Activated CD4-positive, alpha-beta T cell treated with anti-CD3 and anti-CD28 coated beads, Interleukin-2, amount 50 U/mL, for 24 hours (primary cell): ENCODE data around the gene PRDM8.

Source experiments
- DNase-seq, 2 donors: peaks; one replicate each; pipeline ENCODE4 v3.0.0-alpha.2; 2020; ENCODE audit warnings: low read depth in 1 of 2, low spot score in 1 of 2

PRDM8 gene

DNA sequence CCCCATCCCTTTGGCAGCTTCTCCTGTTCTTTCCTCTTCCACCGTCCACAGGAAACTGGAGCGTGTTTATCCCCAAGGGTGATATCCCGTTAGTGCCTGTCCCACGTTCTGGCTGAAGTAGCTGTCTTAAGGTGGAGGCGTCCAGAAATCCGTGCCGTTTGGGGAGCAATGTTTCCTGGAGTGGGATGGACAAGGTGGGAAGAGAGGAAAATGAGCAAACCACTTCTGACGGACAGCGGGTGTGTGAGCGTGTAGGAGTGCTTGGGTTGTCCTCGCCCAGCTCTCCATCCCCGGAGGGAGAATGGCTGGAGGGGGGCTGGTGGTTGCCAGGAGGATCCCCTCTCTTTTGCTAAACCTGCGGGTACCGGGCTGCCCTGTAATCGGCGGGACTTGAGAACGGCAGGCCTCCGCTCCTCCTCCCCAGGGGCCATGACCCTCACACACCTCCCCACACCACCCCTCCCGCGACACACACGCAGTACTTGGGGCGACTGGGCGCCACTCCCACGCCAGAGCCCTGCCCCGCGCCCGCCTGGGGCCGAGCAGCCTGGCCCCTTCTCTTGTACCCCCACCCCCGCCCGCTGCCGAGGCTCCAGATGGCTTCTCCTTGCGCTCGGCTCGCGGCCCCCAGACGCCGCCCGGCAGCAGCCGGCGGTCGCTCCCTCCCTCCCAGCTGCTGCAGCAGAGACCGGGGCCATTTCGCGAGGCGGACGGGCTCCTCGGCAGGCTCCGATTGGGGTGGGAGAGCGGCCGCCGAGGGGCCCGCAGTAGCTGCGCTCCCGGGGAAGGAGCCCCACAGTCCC, 13.9 kb upstream of the PRDM8 start:
- DNase-seq, result no peak

DNA sequence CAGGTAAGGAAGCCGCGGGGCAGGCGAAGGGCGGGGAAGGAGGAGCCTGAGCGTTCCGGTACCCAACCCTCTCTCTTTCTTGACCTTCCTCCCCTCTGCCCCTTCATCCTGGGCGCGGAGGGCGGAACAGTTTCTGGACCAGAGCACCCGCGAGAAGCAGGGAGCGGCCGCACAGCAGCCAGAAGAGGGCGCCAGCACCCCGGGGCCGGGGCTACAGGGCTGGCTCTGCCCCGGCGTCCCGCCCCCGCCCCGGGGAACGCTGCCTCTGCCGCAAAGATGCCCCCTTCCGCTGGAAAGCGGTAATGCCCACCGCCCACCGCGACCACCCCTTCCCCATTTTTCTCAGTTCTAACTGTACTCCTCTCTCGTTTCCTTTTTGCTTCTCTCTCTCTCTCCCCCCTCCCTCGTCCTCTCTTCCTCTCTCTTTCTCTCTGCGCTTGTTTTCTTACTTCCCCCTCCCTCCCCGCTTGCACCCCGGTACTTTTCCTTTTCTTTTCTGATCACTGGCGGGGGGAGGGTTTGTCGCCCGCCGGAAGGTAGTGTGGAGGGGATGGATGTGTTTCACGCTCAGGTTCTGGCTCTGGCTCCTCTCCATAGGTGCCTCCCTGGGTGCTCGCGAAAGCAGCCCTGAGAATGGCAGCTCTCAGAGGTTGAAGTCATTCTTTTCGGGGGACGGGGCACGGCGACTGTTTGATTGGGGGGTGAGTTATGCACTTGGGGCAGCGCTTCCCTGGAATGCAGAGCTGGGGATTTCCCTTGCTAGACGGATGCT, 13.1 kb upstream of the PRDM8 start:
- DNase-seq, result peak; percentile 81 to 88

DNA sequence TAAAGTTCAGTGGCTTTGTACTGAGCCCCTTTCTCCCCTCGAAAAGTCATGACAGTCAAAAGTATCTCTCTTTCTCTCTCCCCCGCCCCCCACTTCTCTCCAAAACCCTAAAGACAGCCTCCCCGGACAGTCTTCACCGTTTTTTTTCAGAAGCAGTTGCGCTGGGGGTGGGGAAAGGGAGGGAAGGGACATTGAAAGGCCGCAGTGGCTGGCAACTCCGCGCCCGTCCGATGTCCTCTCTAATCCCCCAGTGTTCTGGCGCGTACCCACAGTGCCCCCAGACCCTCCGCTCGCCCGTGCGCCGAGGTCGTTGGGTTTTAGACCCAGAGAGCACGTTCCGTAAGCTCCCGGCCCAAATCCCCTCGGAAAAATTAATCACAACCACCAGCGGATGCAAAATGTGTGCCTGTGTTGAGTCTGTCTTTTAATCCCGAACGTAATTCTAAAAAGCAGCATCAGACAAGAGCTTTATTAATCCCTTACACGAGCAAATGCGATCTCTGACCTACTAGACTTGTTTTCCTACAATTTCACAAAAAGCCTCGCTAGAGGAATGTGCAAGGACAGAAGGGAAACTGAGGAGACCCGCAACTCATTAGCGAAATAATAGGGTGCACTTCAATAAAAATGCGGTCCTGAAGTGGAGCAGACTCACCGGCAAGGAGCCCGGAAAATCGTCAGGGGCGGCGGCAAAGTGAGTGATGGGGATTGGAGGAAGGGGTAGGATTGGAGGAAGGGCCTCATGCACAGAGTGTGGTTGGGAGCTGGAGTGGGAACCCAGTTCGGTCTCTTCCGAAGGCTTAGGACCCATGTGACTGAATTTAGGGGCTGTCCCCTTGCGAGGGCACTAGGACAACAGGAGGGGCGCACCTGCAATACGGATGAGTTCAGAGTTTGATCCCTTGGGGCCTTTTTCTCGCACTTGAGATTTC, 12.2 kb upstream of the PRDM8 start:
- no peak for DNase-seq

DNA sequence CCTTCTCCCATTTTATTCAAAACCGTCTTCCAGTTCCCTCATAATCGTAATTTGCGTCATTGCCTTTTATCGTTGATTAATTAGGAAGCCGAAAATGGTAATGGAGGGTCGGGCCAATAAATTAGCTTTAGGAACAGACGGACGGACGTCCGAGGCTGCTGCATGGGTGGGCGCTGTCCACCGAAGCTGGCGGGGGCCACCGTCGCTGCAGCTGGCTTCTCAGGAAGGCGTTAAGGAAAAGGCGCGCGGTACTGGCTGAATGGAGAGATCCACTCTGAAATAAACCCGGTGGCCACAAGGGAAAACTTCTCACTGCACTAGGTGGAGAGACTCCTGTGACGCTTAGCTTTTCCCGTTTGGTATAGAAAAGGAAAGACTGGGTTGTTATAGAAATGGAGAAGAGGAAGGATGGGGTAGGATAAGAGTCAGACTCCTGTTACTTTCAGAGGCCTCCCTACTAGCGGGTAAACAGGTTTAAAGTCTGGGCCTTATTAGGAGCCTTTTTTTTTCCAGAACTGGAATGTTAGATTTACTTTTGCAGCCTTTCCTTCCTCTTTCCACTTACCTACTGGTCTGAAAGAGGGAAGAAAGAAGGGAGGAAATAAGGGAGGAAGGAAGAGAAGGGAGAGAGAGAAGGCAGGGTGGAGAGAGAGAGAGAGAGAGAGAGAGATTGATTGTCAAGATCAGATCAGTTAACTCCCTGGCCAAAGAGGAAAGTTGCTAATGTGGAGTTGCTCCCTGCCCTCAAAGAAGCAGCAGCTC, 11.3 kb upstream of the PRDM8 start:
- no peak for DNase-seq

DNA sequence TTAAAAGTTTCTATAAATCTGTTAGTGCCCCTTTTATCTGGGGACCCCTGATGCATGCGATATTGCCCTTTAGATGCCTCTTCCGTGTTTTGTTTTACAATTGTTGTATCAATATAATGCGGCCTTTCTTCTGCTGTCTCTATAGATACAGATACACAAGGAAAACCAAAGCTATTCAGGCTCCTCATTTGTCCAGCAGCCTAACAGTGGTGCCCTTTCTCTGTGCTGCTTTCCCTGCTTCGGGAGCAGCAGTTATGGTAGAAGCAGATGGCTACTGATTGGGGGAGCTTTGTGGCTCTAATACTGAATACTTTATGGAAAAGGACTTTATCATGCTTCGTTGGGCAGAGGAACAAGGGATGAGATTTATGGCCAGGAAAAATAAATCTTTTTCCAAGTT, 10.6 kb upstream of the PRDM8 start:
- DNase-seq, result no peak

DNA sequence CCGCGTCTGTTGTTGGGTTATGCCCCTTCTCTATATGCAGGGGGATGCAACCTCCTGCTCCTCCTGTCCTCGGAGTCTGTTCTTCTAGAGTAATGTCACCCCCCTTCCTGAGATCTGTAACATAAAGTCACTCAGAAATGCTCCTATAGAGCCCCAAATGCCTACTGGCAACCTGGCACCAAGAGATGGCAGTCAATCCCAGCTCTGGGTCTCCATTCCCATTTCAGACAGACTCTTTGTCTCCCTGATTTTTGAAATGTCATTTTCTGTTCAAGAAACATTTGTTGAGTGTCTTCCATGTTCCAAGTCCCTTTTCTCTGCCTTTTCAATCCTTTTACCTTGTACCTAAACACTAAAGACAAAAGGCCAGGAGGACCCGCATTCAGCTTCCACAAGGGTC, 9.6 kb upstream of the PRDM8 start:
- no peak for DNase-seq

DNA sequence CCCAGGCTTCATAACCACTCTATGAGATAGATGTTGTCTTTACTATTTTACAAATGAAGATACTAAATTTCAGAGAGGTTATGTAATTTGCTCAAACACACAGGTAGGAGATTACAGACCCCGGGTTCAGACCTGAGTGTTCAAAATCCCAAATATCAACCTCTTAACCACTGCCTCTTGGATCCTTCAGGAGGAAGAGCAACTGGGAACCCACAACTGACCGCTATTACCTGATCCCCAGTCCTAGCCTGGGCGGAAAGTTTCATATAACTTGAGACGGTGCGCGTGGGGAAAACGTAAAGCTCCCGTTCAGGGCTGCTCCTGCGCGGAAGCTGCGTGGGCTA, 8.9 kb upstream of the PRDM8 start:
- no peak for DNase-seq

DNA sequence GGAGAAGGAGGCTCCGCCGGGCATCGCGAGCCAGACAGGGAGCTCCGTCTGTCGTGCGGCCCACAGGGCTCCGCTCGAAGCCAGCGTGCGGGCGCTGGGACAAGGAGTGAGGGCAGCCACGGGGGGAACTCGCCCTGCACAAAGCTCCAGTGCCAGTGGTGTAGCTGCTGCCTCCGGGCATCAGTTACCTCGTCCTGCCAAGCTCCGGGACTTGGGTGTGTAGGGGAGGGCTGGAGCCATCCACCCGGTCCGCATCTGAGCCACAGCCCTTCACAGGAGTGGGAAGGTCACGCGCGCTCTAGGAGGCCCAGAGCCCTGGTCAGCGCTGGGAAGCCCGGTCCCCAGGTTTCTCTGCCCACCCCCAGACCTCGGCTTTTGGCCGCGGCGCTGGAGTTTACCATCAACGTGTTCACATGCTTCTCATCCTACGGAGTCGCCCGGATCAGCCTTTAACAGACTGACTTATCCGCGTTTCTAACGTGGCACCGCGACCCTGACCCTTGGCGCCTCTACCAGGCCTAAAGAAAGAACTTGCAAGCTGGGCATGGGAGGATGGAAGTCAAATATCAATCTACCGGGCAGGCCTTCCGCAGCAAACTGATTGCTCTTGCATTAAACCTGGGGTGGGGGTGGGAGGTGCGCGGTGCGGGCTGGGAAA, 8.4 kb upstream of the PRDM8 start:
- DNase-seq, result no peak

DNA sequence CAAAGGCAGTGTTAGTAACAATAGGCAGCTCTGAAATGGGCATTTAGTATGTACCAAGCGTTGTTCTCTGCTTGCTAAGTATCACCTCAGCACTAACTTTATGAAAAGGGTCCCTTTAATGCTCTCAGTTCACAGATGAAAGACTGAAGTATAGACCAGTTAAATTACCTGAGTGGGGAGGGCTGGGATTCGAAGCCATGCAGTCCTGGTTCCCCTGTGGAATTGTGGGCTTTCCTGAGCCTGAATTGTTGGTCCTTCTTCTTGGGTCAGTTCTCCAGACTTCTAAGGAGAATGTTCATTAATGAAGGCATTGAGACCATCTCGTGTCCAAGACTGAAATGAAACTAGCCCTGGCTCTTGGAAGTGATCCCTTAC, 7.7 kb upstream of the PRDM8 start:
- no peak for DNase-seq

DNA sequence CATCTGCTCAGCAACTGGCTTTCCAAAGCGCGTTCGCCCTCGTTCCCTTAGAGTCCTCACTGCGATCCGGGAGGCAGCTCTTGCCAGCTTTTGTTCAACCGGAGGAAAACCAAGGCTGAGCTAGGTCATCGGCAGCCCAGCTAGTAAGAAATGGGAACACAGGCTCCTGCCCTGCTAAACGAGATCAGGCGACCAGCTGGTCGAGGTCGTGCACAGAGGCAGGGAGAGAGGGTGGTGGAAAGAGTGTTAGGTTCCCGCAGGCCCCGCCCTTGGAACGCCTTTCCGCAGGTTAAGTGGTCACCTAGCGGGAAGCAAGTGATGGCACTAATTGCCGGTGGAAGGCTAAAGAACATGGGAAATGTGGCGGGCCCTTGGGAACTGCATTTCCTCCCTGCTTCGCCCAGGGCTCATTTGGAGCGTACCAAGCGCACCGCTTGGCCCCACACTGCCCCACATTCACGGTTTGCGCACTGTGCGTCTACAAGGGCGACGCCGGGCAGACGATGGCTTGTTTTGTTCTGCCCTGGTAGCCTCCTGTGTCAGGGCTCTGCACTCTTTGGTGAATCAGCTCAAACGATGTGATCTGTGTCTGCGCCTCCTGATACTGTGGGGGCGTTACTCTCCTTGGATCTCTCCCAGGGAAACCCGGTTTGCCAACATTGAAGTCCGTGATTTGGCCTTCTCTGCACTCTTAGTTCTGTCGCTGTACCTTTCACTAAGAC, 7.2 kb upstream of the PRDM8 start:
- no peak for DNase-seq

DNA sequence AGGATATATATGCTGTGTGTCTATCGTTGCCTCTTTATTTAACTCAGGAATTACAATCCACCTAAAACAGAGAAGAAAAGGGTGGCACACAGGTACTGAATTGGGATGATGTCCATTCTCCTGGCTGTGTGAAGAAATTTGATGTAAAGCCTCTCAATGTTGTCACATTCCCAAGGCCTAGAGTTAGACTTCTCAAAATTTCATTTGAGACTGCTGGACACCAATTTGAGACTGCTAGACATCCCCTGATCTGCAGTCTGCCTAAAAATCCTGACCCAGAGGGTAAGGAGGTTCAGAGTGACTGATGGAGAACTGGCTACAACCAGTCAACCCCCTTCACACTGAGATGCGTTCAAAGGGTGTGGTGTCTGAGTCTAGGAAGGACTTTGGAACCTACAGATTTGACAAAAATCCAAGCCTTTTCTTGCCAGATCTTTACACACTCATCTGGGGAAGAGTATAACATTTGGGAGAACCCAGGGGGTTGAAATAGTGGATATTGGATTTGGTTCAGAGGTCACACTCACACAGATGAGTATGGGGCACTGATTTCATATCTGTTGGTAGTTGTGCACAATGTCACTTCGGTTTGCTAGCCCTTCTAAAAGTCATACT, 4.9 kb upstream of the PRDM8 start:
- DNase-seq, result no peak

DNA sequence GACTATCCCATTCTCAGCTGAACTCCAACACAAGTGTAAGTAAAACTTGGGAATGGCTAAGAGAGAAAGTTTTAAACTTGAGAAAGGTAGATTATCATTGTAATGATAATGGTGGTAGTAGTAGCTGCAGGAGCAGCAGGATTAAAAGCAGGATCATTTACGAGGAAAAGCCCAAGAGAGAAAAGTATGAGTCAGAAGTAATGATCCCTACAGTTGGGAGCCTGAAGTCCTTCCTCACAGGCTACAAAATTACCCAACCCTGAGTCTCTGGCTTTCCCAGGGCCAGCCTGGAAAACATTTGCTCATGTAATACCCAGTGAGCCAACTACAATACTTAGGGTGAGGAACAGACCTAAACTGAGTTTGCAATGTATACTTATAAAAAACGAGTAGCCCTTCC, 4.4 kb upstream of the PRDM8 start:
- DNase-seq, result no peak

DNA sequence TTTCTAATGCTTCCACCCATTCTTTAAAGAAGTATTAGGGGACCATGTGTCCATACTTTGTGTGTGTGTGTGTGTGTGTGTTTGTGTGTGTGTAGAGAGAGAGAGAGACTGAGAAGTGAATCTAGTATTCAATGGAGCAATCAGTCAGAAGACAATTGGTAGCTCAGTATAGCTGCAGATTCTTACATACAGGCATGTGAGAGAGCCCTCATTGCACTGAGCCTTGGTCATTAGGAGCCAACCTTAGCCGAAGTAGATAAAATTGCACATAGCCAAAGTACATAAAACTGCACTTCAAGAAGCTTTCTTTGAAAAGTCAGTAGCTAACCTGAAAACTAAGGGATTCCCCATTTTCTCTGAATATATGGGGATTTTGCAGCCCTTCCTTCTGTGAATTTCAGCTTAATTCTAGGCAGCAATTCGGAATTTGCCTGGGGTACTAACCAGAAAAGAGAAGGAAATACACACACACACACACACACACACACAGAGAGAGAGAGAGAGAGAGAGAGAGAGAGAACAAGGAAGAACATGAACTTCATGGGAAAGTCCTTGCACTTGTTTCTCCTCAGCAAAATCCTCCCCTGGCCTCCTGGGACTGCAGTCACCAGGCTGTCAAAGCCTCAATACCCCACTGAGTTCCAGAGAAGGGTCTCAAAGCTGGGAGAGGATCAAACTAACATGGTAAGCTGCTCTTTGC, 1.7 kb upstream of the PRDM8 start:
- no peak for DNase-seq

DNA sequence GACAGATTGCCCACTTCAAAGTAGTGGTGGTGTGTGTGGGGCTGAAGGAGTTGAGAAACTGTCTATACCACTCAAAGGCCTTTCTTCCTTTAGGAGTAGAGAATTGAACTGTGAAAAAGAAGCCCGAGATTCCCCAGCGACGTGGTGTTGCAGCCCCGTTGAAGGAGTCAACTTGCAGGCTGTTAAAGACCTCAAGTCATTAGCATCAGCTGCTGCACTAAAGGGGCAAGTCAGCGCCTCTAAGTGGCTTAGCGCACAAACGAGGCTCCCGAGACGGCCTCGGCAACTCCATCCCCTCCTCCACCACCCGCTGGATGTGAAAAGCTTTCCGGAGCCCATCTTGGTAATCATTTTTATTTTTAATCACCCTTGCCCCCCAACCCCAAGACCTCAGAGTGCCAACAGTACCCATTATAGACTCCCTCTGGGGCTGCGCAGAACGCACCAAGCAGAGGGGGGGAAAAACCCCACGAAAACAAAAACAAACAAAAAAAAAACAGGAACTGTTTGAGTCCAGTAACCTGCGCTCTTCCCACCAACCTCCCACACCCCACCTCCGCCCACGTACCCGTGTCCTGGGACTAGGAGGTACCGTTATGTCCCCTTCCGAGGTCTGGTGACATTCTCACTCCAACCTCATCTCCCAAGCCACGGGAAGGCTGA, 913 bp upstream of the PRDM8 start:
- no peak for DNase-seq

DNA sequence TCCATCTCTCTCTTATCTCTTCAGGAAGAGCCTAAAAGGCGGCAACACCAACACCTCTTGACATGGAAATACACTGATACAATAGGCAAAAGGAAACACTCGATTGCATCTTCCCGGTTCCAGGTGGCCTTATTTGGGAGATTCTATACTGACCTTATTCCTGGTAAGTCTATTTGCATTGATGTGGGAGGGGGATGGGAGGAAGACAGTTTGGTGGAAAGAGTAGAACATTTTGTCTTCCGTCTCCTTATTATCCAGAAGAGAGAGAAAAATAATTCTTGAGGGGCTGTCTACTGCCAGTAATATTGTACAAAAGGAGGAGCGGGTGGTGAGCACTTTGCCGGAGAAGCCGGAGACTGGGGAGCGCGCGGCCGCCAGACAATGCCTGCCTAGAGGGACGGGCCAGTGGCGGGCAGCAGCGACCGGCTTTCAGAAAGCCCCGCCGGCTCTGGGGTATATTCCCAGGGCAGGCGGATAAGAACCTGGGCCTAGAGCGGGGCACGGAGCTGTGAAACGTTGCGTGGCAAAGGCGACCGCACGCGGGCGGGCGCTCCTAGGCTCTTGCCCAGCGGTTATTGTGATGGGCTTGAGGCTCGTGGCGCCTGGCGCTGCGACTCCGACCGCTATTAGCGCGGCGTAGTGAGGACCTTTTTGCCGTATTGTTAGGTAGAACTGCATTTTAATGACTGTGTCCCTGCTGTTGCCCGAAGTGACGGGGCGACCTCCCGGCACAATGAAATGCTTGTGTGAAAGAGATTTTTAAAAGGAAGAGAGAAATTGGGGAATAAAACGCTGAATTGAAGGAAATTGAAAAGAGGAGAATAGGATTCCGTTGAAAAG, 518 bp downstream of the PRDM8 start:
- DNase-seq, result no peak

DNA sequence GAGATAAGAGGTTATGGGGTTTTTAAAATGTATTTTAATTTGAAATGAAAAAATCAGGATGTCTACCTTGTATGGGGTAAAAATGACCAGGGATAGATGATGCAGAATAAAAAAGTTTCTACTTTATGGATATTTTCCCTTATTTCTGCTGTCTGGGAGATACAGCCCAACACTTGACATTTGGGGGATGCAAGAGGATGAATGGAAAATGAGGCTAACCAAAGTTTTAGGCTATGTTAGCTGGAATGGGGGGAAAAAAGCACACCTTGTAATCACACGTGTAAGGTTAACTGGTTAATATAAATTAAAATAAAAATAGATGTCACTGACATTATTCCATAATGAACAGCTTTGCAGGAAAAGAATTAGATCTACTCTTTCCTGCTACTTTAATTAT, 1.1 kb downstream of the PRDM8 start:
- no peak for DNase-seq

DNA sequence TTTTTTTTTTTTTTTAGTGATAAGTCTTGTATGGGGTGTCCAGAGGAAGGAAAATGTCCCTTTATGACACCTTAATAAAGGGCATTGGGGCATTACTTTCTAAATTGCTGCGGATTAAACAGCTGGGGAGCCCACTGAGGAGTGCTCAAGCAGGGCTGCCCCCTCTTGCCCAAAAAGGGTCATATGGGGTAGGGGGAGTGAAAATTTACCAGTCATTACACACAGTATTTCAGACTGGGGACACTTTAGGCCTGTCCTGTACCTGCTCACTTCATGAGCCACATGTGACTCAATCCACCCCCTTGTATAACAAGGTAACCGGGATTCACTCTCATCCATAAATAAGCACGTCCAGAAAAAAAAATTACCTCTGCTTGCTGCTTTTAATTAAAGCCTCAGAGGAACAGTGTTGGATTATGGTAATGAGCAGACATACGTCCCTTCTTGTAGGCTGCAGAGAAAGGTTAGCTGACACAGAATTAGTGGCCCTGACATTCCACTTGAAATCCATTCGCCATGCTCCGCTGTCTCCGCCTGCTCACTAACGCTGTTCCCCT, 1.8 kb downstream of the PRDM8 start:
- no peak for DNase-seq
